ENCODE results near the gene DDA1. TPM values are rescaled to one million over a fixed set of nuclear protein-coding genes. Genes with fewer than 3 reads are reported as not detected.

The DDA1 gene
- total RNA-seq, 4 donors from 2014 or later = 4.6 to 23.5 (median 9.5) TPM

DNA sequence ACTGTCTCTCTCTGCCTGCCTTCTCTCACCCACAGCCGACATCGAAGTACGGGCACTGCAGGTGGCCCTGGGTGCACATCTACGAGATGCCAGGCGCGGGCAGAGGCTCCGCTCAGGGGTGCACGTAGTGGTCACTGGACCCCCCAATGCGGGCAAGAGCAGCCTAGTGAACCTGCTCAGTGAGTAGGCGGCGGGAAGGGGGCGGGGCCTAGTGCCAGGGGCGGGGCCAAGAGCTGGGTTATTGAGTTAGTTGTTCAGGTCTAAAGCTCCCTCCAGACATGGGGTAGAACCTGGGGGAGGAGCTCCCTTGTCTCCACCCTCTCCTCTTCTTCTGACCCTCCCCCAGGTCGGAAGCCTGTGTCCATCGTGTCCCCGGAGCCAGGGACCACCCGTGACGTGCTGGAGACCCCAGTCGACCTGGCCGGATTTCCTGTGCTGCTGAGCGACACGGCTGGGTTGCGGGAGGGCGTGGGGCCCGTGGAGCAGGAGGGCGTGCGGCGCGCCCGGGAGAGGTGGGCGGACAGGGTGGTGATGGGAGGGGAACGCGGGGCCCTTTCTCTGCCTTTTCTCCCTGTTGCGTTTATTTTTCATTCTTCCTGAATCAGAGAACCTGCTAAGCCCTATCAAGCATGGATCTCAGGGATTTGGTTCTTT, 29.9 kb downstream of the DDA1 start:
- TF ChIP-seq, protein P1, sequence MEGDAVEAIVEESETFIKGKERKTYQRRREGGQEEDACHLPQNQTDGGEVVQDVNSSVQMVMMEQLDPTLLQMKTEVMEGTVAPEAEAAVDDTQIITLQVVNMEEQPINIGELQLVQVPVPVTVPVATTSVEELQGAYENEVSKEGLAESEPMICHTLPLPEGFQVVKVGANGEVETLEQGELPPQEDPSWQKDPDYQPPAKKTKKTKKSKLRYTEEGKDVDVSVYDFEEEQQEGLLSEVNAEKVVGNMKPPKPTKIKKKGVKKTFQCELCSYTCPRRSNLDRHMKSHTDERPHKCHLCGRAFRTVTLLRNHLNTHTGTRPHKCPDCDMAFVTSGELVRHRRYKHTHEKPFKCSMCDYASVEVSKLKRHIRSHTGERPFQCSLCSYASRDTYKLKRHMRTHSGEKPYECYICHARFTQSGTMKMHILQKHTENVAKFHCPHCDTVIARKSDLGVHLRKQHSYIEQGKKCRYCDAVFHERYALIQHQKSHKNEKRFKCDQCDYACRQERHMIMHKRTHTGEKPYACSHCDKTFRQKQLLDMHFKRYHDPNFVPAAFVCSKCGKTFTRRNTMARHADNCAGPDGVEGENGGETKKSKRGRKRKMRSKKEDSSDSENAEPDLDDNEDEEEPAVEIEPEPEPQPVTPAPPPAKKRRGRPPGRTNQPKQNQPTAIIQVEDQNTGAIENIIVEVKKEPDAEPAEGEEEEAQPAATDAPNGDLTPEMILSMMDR (IDR thresholded peaks at IDR 0.05; ENCODE audit: low read depth) = no peak

DNA sequence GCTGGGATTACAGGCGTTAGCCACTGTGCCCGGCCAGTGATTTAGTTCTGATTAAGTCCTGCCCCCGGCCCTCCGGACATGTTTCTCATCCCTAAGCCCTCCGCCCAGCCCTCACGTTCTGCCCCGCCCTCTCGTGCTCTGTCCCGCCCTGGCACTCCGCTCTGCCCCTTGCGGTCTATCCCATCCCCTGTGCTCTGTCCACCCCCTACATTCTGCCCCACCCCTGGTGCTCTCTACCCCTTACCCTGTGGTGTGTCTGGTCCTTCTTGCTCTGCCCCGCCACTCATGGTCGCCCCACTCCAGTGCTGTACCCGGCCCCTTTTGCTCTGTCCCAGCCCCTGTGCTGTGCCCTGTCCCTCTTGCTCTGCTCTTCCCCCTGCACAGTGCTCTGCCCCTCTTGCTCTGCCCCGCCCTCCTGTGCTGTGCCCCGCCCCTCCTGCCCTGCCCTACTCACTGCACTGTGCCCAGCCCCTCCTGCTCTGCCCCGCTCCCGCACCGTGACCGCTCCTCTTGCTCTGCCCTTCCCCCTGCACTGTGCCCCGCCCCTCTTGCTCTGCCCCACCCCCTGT, 31.0 kb downstream of the DDA1 start:
- TF ChIP-seq, protein P1 (IDR thresholded peaks at IDR 0.05; ENCODE audit: low read depth) = no peak

DNA sequence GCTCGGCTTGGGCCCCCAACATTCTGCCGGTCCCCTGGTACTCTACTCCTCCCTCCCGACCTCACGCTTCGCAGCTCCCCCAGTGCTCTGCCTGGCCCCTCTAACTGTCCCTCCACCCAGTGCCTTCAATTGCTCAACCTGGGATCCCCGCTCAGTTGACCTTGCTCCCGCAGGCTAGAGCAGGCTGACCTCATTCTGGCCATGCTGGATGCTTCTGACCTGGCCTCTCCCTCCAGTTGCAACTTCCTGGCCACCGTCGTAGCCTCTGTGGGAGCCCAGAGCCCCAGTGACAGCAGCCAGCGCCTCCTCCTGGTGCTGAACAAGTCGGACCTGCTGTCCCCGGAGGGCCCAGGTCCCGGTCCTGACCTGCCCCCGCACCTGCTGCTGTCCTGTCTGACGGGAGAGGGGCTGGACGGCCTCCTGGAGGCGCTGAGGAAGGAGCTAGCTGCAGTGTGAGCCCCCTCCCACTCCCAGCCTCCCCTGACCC, 31.6 kb downstream of the DDA1 start:
- TF ChIP-seq, protein P1 (IDR thresholded peaks at IDR 0.05; ENCODE audit: low read depth) = no peak

DNA sequence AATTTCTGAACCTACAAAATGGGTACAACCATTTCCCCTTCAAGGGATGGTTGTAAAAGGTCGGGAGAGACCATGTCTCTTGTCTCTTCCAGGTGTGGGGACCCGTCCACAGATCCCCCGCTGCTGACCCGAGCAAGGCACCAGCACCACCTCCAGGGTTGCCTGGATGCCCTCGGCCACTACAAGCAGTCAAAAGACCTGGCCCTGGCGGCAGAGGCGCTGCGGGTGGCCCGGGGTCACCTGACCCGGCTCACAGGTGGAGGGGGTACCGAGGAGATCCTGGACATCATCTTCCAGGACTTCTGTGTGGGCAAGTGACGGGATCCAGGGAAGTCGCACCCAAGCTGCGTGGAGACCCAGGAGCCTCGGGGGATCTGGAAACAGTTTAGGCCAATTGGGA, 32.0 kb downstream of the DDA1 start:
- TF ChIP-seq, protein P1 (IDR thresholded peaks at IDR 0.05; ENCODE audit: low read depth) = no peak

DNA sequence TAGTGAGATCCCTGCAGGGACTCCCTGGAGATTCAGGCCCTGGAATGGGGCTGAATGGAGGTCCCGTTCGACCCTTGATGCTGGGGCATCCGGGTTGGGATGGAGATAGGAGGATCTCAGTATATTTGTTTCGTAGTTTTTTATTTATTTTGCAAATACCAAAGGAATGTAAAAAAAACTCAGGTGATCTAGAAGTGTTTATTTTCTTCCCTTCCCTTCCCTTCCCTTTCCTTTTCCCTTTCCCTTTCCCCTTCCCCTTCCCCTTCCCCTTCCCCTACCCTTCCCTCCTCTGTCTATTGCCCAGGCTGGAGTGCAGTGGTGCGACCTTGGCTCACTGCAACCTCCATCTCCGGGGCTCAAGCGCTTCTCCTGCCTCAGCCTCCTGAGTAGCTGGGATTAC, 32.5 kb downstream of the DDA1 start:
- TF ChIP-seq, protein P1 (IDR thresholded peaks at IDR 0.05; ENCODE audit: low read depth) = no peak

DNA sequence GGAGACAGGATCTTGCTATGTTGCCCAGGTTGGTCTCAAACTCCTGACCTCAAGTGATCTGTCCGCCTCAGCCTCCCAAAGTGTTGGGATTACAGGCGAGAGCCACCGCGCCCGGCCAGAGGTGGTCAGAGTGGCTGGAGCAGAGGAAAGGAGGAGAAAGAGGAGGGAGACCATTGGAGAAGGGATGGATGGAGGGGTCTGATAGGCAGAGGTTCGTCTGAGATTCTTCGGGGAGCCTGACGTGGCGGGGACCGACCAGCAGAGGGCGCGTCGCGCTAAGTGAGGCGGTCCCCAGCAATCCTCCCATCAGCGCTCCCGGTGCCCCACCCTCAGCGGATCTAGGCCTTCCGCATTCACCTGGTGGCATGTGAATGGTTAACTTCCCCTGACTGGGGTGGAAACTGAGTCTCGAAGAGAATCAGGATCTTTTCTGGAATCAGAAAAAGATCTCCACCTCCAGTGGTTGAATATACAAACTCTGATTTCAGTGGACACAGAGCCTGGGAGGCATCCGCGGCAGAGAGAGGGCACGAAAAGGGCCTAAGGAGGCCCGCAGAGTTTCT, 36.8 kb downstream of the DDA1 start:
- TF ChIP-seq, protein P1 (IDR thresholded peaks at IDR 0.05; ENCODE audit: low read depth) = no peak

DNA sequence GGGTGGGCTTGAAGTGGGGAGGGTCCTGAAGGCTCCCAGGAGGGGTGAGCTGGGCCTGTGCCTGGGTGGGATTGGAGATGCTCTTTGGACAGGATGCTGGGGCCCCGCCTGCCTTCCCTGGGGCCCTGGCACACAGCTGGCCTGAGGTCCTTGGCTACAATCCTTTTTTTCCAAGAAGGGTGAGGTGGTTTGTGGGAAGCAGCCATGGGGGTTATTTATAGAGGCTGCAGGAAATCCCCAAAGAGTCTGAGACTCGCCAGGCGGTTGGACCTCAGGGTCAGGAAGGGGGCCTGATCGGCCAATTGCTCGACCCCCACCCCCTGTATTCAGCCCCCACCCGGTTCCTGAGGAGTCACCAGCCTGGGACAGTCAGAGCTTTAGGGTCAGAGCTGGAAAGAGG, 38.0 kb downstream of the DDA1 start:
- TF ChIP-seq, protein P1 (IDR thresholded peaks at IDR 0.05; ENCODE audit: low read depth) = no peak

All from subcutaneous adipose tissue (tissue), 4 donors.